Activated CD4-positive, alpha-beta T cell treated with anti-CD3 and anti-CD28 coated beads, Interleukin-2, amount 10 ng/mL, durations not matched to agents 24 days and 14 days (primary cell): ENCODE data around the gene ZNF783. TPM values are rescaled to one million over a fixed set of nuclear protein-coding genes. Genes with fewer than 3 reads are reported as not detected.
"Not testable (repeated sequence)": the region's sequence is repeated elsewhere in the genome, so short reads cannot be mapped to it uniquely, and the experiment has no call there.

Source experiments
- DNase-seq: peaks from one replicate; pipeline ENCODE4 v3.0.0; 2022
- H3K27ac Mint-ChIP-seq: one replicate; pipeline ENCODE4 v1.8.0; 2022; ENCODE audit warnings: mild to moderate bottlenecking, mixed read lengths
- H3K27me3 Mint-ChIP-seq: one replicate; pipeline ENCODE4 v1.8.0; 2022; ENCODE audit warnings: mixed read lengths
- H3K36me3 Mint-ChIP-seq: one replicate; pipeline ENCODE4 v1.8.0; 2022; ENCODE audit warnings: low read depth, mild to moderate bottlenecking, mixed read lengths
- H3K4me1 Mint-ChIP-seq: one replicate; pipeline ENCODE4 v1.8.0; 2021; ENCODE audit warnings: mixed read lengths
- H3K4me3 Mint-ChIP-seq: one replicate; pipeline ENCODE4 v1.8.0; 2022; ENCODE audit warnings: mild to moderate bottlenecking, moderate library complexity, mixed read lengths
- H3K9me3 Mint-ChIP-seq: one replicate; pipeline ENCODE4 v1.8.0; 2021; ENCODE audit warnings: mixed read lengths
- intact Hi-C: fragments of 100-400 bp; cut with micrococcal nuclease; formaldehyde crosslinking; loops from one replicate; pipeline ENCODE4 v1.15.1; 2023
- total RNA-seq: library from RNA; stranded (reverse); gene quantifications from 2 replicates; pipeline ENCODE4 v1.2.3, GENCODE V29; 2022

The ZNF783 gene
- total RNA-seq, 1 donor from 2014 or later, result 27.4 TPM

- H3K4me3 Mint-ChIP-seq, H3K27me3 Mint-ChIP-seq, intact Hi-C loops, DNase-seq, H3K27ac Mint-ChIP-seq, H3K9me3 Mint-ChIP-seq: not testable (repeated sequence)
- Mint-ChIP-seq H3K4me1 (peaks cover 20% of the 10 kb centered on the region), H3K36me3 (peaks cover 34% of the 10 kb centered on the region)
Measured at GRCh38 chr7:149251518-149251917, 10.5 kb upstream of the ZNF783 start.

DNA sequence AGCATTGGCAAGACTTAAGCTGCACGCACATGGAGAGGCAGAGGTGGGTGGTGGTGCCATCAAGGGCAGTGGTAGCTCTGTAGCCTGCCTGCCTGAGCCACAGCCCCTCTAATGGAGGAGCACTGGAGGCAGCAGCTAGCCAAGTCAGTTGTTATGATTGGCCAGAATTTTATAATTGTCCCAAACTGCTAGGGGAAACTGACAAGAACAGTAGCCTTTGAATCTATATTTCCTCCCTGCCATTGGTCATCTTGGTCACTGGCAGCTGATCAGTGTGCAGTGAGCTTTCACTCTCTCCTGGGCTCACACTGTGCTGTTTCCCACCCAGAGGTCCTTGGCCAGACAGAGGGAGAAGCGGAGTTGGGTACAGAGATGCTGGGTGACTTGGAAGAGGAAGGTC, 9.6 kb upstream of the ZNF783 start:
- peaks cover 34% of the 10 kb centered on the region for H3K36me3 Mint-ChIP-seq

GRCh38 chr7:149253665-149254064, 8.3 kb upstream of the ZNF783 start:
- H3K9me3 Mint-ChIP-seq, result no peaks in the 10 kb centered on the region
- H3K27me3 Mint-ChIP-seq, result no peaks in the 10 kb centered on the region
- intact Hi-C loops, result no loop called here
- peaks cover 8% of the 10 kb centered on the region for H3K4me1 Mint-ChIP-seq
- DNase-seq, result no peak
- H3K27ac Mint-ChIP-seq, result no peak overlapping the region
- peaks cover 30% of the 10 kb centered on the region for H3K36me3 Mint-ChIP-seq
- H3K4me3 Mint-ChIP-seq, result no peak overlapping the region

More for the DNA sequence above, 9.6 kb upstream of the ZNF783 start:
- intact Hi-C loops, result no loop called here
- H3K9me3 Mint-ChIP-seq, result no peaks in the 10 kb centered on the region
- no peak for DNase-seq
- no peaks in the 10 kb centered on the region for H3K27me3 Mint-ChIP-seq
- H3K4me3 Mint-ChIP-seq, result no peak overlapping the region
- H3K27ac Mint-ChIP-seq, result no peak overlapping the region
- peaks cover 20% of the 10 kb centered on the region for H3K4me1 Mint-ChIP-seq

DNA sequence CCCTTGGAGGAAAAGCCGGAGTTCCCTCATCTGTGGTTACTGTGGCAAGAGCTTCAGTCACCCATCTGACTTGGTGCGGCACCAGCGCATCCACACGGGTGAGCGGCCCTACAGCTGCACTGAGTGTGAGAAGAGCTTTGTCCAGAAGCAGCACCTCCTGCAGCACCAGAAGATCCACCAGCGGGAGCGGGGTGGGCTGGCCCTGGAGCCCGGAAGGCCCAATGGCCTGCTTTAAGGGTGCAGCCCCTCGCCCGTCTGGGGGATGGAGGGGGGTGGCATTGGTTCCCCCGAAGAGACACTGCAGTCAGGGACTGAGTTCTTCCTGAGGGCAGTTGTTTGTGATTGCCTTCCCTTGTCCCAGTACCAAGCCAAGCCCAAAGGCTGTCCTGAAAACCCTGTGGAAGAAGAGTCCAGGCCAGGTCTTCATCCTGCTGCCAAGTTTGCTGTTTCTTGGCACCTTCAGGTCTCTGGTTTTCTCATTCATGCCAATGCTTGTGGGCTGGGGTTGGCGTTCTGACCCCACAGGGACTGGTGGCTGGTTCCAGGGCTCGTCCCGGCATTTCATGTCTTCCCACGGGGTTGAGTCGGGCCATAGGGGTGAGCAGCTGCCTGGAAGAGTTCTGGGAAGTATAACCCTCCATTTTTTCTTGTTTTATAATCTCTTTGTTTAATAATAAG, 7.7 kb upstream of the ZNF783 start:
- Mint-ChIP-seq H3K4me3 (no peak overlapping the region), H3K36me3 (peaks cover 29% of the 10 kb centered on the region), H3K4me1 (peaks cover 3% of the 10 kb centered on the region), H3K27ac (no peak overlapping the region), H3K9me3 (no peaks in the 10 kb centered on the region), H3K27me3 (no peaks in the 10 kb centered on the region)
- DNase-seq, result no peak
- intact Hi-C loops, result no loop called here

- Mint-ChIP-seq H3K4me3 (no peak overlapping the region), H3K4me1 (peaks cover 3% of the 10 kb centered on the region), H3K27me3 (no peaks in the 10 kb centered on the region), H3K27ac (no peak overlapping the region), H3K36me3 (peaks cover 29% of the 10 kb centered on the region), H3K9me3 (no peaks in the 10 kb centered on the region)
- intact Hi-C loops, result no loop called here
- no peak for DNase-seq
Measured at GRCh38 chr7:149255174-149255573, 6.8 kb upstream of the ZNF783 start.

DNA sequence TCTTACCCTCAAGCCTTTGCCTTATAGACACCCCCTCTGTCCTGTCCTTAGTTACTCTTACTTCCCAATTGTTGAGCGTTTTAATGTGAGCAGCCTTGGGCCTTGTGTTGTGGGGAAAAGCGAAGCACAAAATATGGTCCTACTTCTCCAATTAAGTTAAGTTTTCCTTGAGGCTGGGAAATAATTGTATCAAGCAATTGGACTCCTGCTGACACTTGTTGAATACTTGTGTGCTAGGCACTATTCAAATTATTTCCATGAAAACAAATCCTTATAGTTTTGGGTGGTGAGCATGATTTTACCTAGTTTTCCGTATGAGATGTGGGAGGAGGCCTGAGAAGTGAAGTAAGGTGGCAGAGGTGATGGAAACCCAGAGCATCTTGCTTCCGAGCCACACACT, 5.4 kb upstream of the ZNF783 start:
- Mint-ChIP-seq H3K27ac (no peak overlapping the region), H3K9me3 (no peaks in the 10 kb centered on the region), H3K27me3 (no peaks in the 10 kb centered on the region), H3K36me3 (peaks cover 25% of the 10 kb centered on the region), H3K4me1 (peaks cover 12% of the 10 kb centered on the region), H3K4me3 (no peak overlapping the region)
- no peak for DNase-seq
- intact Hi-C loops, result no loop called here

GRCh38 chr7:149257146-149257545, 4.8 kb upstream of the ZNF783 start:
- H3K4me1 Mint-ChIP-seq, result peaks cover 13% of the 10 kb centered on the region
- H3K4me3 Mint-ChIP-seq, result no peak overlapping the region
- H3K27me3 Mint-ChIP-seq, result no peaks in the 10 kb centered on the region
- DNase-seq, result no peak
- H3K27ac Mint-ChIP-seq, result no peak overlapping the region
- H3K36me3 Mint-ChIP-seq, result peaks cover 21% of the 10 kb centered on the region
- intact Hi-C loops, result no loop called here
- no peaks in the 10 kb centered on the region for H3K9me3 Mint-ChIP-seq

DNA sequence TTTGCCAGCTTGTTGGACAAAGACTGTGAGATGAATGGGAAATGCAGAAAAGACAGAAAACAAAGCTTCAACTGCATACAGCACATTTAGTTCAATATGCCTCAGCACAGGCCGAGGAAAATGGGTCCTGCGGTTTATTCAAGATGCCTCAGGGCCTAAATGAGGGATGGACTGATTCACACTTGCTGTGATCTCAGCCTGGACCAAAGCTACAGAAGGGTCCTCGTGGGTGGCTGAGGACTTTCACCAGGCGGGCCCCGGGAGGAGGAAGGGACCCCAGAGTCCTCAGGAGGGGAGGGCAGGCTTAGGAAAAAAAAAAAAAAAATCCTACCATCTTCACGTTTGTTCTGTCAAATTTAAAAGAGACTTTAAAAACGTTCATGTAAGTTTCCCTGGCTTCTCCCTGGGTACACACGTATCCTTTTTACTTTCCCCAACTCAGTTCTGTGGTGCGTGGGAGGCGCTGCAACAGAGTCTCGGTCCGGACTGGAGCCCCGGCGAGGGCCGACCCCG, 624 bp upstream of the ZNF783 start:
- peak overlapping the region; percentile 82 for H3K4me3 Mint-ChIP-seq
- H3K4me1 Mint-ChIP-seq, result peaks cover 22% of the 10 kb centered on the region
- H3K36me3 Mint-ChIP-seq, result peaks cover 22% of the 10 kb centered on the region
- peak; percentile 69 for DNase-seq
- H3K9me3 Mint-ChIP-seq, result no peaks in the 10 kb centered on the region
- intact Hi-C loops, result loop anchor here (1.0 to 10.0 kb wide), 5 partner anchors 12 to 234 kb away; partner anchors contain the start of genes PDIA4, ZNF425 and ZNF777
- H3K27ac Mint-ChIP-seq, result peak overlapping the region; percentile 97
- no peaks in the 10 kb centered on the region for H3K27me3 Mint-ChIP-seq

DNA sequence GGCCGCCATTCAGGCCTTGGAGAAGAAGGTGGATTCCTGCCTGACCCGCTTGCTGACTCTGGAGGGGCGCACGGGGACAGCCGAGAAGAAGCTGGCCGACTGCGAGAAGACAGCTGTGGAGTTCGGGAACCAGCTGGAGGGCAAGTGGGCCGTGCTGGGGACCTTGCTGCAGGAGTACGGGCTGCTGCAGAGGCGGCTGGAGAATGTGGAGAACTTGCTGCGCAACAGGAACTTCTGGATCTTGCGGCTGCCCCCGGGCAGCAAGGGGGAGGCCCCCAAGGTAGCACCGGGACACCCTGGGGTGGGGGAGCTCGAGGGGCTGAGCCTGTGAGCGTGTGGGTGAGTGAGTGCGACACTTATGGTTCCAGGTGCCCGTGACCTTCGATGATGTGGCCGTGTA, 4.5 kb downstream of the ZNF783 start:
- Mint-ChIP-seq H3K27me3 (no peaks in the 10 kb centered on the region), H3K4me1 (peaks cover 12% of the 10 kb centered on the region), H3K27ac (no peak overlapping the region), H3K36me3 (peaks cover 61% of the 10 kb centered on the region), H3K9me3 (no peaks in the 10 kb centered on the region), H3K4me3 (no peak overlapping the region)
- intact Hi-C loops, result loop anchor here (10.0 kb wide), 1 partner anchor 142 kb away; the partner anchor contains the start of gene ZNF425
- DNase-seq, result no peak

DNA sequence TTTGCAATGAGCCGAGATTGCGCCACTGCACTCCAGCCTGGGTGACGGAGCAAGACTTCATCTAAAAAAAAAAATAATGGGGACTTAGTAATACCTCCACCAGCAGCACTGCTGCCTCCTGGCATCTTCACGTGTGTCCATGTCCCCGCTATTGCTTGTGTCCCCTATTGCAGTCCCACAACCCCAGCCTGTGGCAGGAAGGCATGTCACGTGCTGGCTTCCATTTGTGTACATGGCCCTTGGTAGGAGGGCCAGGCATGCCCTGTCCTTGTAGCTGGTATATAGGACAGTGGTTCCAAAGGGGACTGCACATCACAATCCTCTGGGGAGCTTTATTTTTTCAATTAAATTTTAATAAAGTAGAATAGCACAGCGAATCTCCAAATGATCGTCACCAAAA, 5.7 kb downstream of the ZNF783 start:
- intact Hi-C loops, result loop anchor here (10.0 kb wide), 1 partner anchor 143 kb away; the partner anchor contains the start of gene ZNF425
- DNase-seq, result no peak
- Mint-ChIP-seq H3K4me1 (peaks cover 9% of the 10 kb centered on the region), H3K9me3 (no peaks in the 10 kb centered on the region), H3K4me3 (no peak overlapping the region), H3K27ac (no peak overlapping the region), H3K36me3 (peaks cover 67% of the 10 kb centered on the region), H3K27me3 (no peaks in the 10 kb centered on the region)

GRCh38 chr7:149274424-149274823, 12.4 kb downstream of the ZNF783 start:
- H3K4me3 Mint-ChIP-seq, H3K27me3 Mint-ChIP-seq, H3K4me1 Mint-ChIP-seq, H3K9me3 Mint-ChIP-seq, DNase-seq, intact Hi-C loops, H3K27ac Mint-ChIP-seq: not testable (repeated sequence)
- peaks cover 68% of the 10 kb centered on the region for H3K36me3 Mint-ChIP-seq

DNA sequence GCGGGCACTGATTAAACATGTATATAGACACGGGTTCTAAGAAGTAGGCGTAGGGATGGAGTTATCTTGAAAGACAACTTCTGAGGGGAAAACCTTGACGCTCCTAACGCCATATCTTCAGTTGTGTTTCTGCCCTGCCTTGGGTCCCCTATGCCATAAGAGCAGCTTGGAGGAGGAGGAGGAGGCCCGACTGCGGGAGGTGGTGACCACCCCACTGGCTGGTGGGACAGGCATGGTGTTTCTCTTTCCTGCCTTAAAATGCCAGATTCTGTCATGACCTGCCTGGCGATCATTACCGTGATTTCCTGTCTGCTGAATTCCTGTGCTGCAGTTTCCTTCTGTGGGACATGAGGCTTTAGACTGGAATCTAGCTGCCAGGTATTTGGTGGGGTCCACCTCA, 15.9 kb downstream of the ZNF783 start:
- Mint-ChIP-seq H3K36me3 (peaks cover 59% of the 10 kb centered on the region), H3K27ac (no peak overlapping the region), H3K4me1 (no peaks in the 10 kb centered on the region), H3K27me3 (no peaks in the 10 kb centered on the region), H3K9me3 (no peaks in the 10 kb centered on the region), H3K4me3 (no peak overlapping the region)
- intact Hi-C loops, result no loop called here
- DNase-seq, result no peak

- no peak overlapping the region for H3K27ac Mint-ChIP-seq
Measured at GRCh38 chr7:149278396-149278795, 16.4 kb downstream of the ZNF783 start.

DNA sequence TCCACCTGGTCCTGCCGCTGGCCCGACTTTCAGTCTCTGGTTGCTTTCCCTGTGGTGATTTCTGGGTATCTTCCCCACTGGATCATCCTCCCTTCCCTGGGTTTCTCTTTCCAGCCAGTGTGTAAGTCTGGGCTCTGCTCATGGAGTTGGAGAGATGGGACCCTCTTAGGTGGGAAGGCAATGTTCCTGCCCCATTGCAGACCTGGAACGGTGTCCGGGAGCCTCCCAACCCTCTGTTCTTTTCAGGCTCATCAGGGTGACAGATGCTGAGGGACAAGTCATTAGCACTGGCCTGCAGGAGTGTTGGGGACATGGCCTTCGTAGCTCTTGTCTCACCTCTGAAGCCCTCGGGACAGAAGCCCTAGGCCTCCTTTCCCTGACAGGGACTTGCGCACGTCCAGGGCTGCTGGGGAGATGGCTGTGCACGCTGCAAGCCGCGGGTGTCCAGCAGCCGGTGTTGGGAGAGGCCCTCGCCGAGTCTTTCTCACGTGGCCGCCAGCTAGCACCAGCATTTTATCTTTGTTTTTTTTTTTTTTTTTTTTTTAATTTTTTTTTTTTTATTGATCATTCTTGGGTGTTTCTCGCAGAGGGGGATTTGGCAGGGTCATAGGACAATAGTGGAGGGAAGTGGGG, 17.2 kb downstream of the ZNF783 start:
- Mint-ChIP-seq H3K27me3 (no peaks in the 10 kb centered on the region), H3K36me3 (peaks cover 53% of the 10 kb centered on the region), H3K4me3 (no peak overlapping the region), H3K27ac (peak overlapping the region; percentile 54), H3K9me3 (no peaks in the 10 kb centered on the region), H3K4me1 (peaks cover 3% of the 10 kb centered on the region)
- no peak for DNase-seq
- intact Hi-C loops, result no loop called here

More at GRCh38 chr7:149278396-149278795, 16.4 kb downstream of the ZNF783 start:
- H3K4me1 Mint-ChIP-seq, result no peaks in the 10 kb centered on the region
- no peaks in the 10 kb centered on the region for H3K9me3 Mint-ChIP-seq
- H3K27me3 Mint-ChIP-seq, result no peaks in the 10 kb centered on the region
- no peak overlapping the region for H3K4me3 Mint-ChIP-seq
- no peak for DNase-seq
- H3K36me3 Mint-ChIP-seq, result peaks cover 57% of the 10 kb centered on the region
- intact Hi-C loops, result no loop called here
